ENCODE measurements around the gene PDPK1.

- no peak for TF ChIP-seq CREB1 (IDR thresholded peaks at IDR 0.05; ENCODE audit: low read depth)
- no peak for TF ChIP-seq YY1 (IDR thresholded peaks at IDR 0.05; ENCODE audit: low read depth)
- no peak for TF ChIP-seq MAX (IDR thresholded peaks at IDR 0.05)
- no peak for TF ChIP-seq CEBPB (IDR thresholded peaks at IDR 0.05)
- no peak for TF ChIP-seq TCF12 (IDR thresholded peaks at IDR 0.05; ENCODE audit: low read depth)
- TF ChIP-seq TAF1 (IDR thresholded peaks at IDR 0.05; ENCODE audit: low read depth) = no peak
- TF ChIP-seq REST (IDR thresholded peaks at IDR 0.05; ENCODE audit: low read depth) = no peak
- TF ChIP-seq NFIC (IDR thresholded peaks at IDR 0.05) = no peak
- TF ChIP-seq EGR1 (IDR thresholded peaks at IDR 0.05) = no peak
- no peak for TF ChIP-seq EP300 (IDR thresholded peaks at IDR 0.05; ENCODE audit: borderline replicate concordance)
- no peak for TF ChIP-seq ZBTB7A (IDR thresholded peaks at IDR 0.05; ENCODE audit: low read depth)
- no peak for TF ChIP-seq FOXM1 (IDR thresholded peaks at IDR 0.05; ENCODE audit: borderline replicate concordance, low read depth)
- TF ChIP-seq RAD21 (IDR thresholded peaks at IDR 0.05; ENCODE audit: low read depth) = no peak
Measured at GRCh38 chr16:2507052-2507659, 30.7 kb upstream of the PDPK1 start.
